Left lung (tissue), 10 donors: ENCODE measurements around the gene ARHGAP40. TPM values are rescaled to one million over a fixed set of nuclear protein-coding genes. Genes with fewer than 3 reads are reported as not detected.
A peak's percentile ranks its signal among the peaks of the same experiment; 100 is the strongest.
"Not testable (repeated sequence)": the region's sequence is repeated elsewhere in the genome, so short reads cannot be mapped to it uniquely, and the experiment has no call there.

Experiments used
- ATAC-seq: fragments of 200-7000 bp; cut with Tn5 transposase; one replicate; pipeline ENCODE4 v1.9.1; 2020; ENCODE audit warnings: moderate library complexity
- DNase-seq, 4 donors: peaks; one replicate each; pipeline ENCODE4 v3.0.0-alpha.2; 2013 to 2020
- H3K27ac ChIP-seq, 2 donors: fragments of 200-600 bp; sonication (generic) in 1 of 2; one replicate each; pipeline versions ENCODE4 v1.5.0 to v1.8.0; 2020 to 2021
- H3K27me3 ChIP-seq, 2 donors: fragments of 200-600 bp; sonication (generic) in 1 of 2; one replicate each; pipeline versions ENCODE4 v1.5.0 to v1.8.0; 2020 to 2021
- H3K36me3 ChIP-seq, 2 donors: fragments of 200-600 bp; sonication (generic) in 1 of 2; one replicate each; pipeline versions ENCODE4 v1.5.0 to v1.8.0; 2020 to 2021
- H3K4me1 ChIP-seq, 2 donors: fragments of 200-600 bp; one replicate each; pipeline ENCODE4 v1.8.0; 2021
- H3K4me3 ChIP-seq, 2 donors: fragments of 200-600 bp; sonication (generic) in 1 of 2; one replicate each; pipeline versions ENCODE4 v1.5.0 to v1.8.0; 2020 to 2021; ENCODE audit warnings: mild to moderate bottlenecking in 1 of 2
- H3K9me3 ChIP-seq, 2 donors: fragments of 200-600 bp; sonication (generic) in 1 of 2; one replicate each; pipeline versions ENCODE4 v1.5.0 to v1.8.0; 2020 to 2021
- intact Hi-C, 2 donors: fragments of 100-400 bp; cut with DNase I; formaldehyde crosslinking; loops; one replicate each; pipeline versions ENCODE4 v1.11.2 to v1.14.2; 2022
- polyA plus RNA-seq, 6 donors: library from polyadenylated mRNA; unstranded; fragments of 120-200 nt; gene quantifications; one replicate each; pipeline ENCODE4 v1.2.1, GENCODE V29; 2013; ENCODE audit not compliant: insufficient read length in 6 of 6
- total RNA-seq, 2 donors: library from RNA; stranded (reverse); fragmentation: NEBNext Ultra II Directional; extraction: Animal tissue kit (Norgen Biotek cat#: 25700); gene quantifications; one replicate each; pipeline ENCODE4 v1.2.1, GENCODE V29; 2021
- TF ChIP-seq, protein P1 (sequence below), 2 donors: fragments of 200-600 bp; sonication (generic) in 1 of 2; IDR thresholded peaks; one replicate each; pipeline versions ENCODE4 v1.5.0 to v1.8.0; 2021; ENCODE audit warnings: antibody characterized with exemption in 2 of 2
- donor health status: DM: no; HTN: yes; CAD: no.
- donor health status: DM: no; HTN: no; CAD: no.

The ARHGAP40 gene
- total and polyA plus RNA-seq, 8 donors, result 0.13 to 0.62 (median 0.44) TPM; not detected in 1

DNA sequence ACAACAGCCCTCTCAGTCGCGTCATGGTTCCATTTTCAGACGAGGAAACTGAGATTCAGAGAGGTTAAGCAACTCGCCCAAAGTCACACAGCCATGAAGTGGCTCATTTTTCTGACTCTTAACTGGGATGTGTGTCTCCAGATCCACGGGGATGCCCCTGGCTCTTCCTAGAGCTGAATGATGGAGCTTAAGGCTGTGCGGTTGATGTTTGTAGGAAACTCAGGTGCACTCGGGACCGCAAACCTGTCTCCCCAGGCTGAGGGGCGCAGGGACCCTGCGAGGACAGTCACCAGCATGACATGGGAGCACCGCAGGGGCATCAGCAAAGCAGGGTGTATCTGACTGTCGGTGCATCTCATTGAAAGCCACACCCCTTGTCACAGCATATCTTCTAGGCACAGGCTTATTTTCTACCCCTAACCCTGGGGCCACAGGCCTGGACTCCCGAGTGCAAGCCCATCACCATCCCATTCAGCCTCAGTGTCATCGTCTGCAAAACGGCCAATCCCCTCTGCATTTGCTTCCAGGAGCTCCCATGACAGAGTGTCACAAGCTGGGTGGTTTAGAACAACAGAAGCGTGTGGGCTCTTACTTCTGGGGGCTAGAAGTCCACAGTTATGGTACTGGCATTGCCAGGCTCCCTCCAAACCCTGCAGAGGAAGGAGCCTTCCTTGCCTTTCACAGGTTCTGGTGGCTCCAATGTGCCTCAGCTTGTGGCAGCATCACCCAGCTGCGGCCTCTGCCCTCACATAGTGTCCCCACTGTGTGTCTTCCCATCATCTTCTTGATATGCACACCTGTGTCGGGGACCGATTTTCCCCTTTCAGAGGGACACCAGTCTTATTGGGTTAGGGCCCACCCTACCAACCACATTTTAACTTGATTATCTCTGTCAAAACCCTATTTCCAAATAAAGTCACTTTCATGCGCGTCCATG is 9.9 kb upstream of the ARHGAP40 start:
- TF ChIP-seq, protein P1, sequence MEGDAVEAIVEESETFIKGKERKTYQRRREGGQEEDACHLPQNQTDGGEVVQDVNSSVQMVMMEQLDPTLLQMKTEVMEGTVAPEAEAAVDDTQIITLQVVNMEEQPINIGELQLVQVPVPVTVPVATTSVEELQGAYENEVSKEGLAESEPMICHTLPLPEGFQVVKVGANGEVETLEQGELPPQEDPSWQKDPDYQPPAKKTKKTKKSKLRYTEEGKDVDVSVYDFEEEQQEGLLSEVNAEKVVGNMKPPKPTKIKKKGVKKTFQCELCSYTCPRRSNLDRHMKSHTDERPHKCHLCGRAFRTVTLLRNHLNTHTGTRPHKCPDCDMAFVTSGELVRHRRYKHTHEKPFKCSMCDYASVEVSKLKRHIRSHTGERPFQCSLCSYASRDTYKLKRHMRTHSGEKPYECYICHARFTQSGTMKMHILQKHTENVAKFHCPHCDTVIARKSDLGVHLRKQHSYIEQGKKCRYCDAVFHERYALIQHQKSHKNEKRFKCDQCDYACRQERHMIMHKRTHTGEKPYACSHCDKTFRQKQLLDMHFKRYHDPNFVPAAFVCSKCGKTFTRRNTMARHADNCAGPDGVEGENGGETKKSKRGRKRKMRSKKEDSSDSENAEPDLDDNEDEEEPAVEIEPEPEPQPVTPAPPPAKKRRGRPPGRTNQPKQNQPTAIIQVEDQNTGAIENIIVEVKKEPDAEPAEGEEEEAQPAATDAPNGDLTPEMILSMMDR (IDR thresholded peaks at IDR 0.05), result no peak

DNA sequence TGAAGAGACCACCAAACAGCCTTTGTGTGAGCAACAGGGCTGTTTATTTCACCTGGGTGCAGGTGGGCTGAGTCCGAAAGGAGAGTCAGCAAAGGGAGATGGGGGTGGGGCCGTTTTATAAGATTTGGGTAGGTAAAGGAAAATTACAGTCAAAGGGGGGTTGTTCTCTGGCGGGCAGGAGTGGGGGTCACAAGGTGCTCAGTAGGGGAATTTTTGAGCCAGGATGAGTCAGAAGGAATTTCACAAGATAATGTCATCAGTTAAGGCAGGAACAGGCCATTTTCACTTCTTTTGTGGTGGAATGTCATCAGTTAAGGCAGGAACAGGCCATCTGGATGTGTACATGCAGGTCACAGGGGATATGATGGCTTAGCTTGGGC is 9.2 kb upstream of the ARHGAP40 start:
- H3K27ac ChIP-seq, H3K27me3 ChIP-seq, ATAC-seq, intact Hi-C loops, H3K36me3 ChIP-seq, H3K9me3 ChIP-seq, H3K4me3 ChIP-seq, DNase-seq, H3K4me1 ChIP-seq: not testable (repeated sequence)

More for the DNA sequence above, 9.9 kb upstream of the ARHGAP40 start:
- no peaks in the 10 kb centered on the region for H3K36me3 ChIP-seq
- H3K9me3 ChIP-seq, result no peaks in the 10 kb centered on the region
- ATAC-seq (no peak), DNase-seq (no peak)
- H3K27me3 ChIP-seq, result peaks cover 0 to 9% of the 10 kb centered on the region in 2 donors
- H3K4me1 ChIP-seq, result no peaks in the 10 kb centered on the region
- H3K4me3 ChIP-seq, result no peak overlapping the region
- intact Hi-C loops, result no loop called here
- H3K27ac ChIP-seq, result no peak overlapping the region

DNA sequence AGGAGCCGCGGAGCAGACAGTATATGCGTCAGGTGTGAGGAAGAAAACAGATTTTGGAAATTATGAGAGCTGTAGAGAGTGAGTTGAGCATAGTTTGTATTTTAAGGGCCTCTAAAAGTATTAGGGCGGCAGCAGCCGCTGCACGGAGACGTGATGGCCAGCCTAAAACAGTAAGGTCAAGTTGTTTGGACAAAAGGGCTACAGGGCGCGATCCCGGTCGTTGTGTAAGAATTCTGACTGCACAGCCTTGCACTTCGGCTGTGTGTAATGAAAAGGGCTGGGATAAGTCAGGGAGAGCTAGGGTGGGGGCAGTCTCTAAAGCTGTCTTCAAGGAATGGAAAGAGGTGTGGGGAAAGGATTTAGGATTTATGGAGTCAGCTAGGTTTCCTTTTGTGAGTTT is 7.3 kb upstream of the ARHGAP40 start:
- H3K4me3 ChIP-seq, H3K27me3 ChIP-seq, H3K36me3 ChIP-seq, H3K4me1 ChIP-seq, ATAC-seq, H3K9me3 ChIP-seq, intact Hi-C loops, DNase-seq, H3K27ac ChIP-seq: not testable (repeated sequence)

DNA sequence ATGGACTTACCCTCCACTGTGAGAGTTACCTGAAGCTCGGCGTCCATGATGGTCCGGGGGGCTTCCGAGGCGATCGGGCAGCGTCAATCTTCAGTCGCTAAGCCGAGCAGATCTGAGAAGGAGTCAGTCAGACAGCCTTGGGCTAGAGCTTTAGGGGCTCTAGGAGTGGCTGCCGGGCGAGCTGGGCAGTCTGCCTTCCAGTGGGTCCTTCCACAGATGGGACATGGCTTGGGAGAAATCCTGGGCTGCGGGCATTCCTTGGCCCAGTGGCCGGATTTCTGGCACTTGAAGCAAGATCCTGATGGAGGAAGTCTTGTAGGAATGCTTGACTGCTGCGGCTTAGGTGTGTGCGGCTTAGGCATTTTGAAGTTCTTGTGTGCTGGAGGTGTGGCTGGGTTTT is 5.7 kb upstream of the ARHGAP40 start:
- ATAC-seq, intact Hi-C loops: not testable (repeated sequence)

DNA sequence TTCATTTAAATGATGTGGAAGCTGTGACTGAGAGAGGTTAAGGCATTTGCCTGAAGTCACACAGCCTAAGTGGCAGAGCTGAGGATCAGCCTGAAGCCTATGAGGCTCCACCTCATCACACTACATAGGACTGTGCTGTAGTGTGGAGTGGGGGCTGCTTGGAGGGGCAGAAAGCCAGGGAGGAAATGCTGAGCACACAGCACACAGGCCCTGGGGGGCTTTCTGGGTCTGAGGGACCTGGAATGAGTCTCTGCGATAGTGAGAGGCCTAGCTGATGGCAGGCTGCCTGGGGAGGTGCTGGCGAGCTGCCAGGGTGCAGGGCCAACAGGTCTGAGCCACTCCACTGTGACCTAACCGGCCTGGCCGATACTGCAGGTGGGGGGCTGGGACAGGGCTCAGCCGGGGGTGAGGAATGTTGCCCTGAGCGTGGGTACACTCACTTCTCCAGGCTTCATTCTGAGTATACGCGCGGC is 2.2 kb upstream of the ARHGAP40 start:
- Histone ChIP-seq H3K4me1 (no peaks in the 10 kb centered on the region), H3K9me3 (no peaks in the 10 kb centered on the region), H3K27me3 (peaks cover 20 to 47% of the 10 kb centered on the region in 2 donors), H3K36me3 (no peaks in the 10 kb centered on the region), H3K4me3 (no peak overlapping the region), H3K27ac (no peak overlapping the region)
- peak; percentile 97 for ATAC-seq
- TF ChIP-seq, protein P1 (IDR thresholded peaks at IDR 0.05), result no peak
- peak; percentile 12 to 90 (median 67) for DNase-seq
- intact Hi-C loops, result no loop called here

More for the DNA sequence above, 5.7 kb upstream of the ARHGAP40 start:
- not testable (repeated sequence) for H3K4me3 ChIP-seq, DNase-seq, H3K27ac ChIP-seq, H3K36me3 ChIP-seq, H3K4me1 ChIP-seq, H3K9me3 ChIP-seq
- H3K27me3 ChIP-seq, result peaks cover 2 to 19% of the 10 kb centered on the region in 2 donors

DNA sequence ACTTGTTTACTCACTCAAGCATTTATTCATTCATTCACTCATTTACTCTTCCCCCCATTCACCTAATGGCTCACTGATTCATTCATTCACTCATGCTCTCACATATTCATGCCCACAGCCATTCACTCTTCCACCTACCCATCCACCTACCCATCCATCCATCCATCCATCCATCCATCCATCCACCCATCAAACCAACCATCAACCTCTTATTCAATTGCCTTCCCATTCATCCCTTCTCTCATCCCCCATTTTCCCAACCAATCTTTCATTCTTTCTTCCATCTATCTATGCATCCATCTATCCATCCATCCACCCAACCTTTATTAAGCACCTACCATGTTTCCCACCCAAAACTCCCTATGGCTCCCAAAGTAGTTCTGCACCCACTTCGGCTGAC is 1.6 kb upstream of the ARHGAP40 start:
- ATAC-seq (no peak), DNase-seq (no peak)
- Histone ChIP-seq H3K9me3 (no peaks in the 10 kb centered on the region), H3K4me3 (no peak overlapping the region), H3K27me3 (peaks cover 20 to 54% of the 10 kb centered on the region in 2 donors), H3K36me3 (no peaks in the 10 kb centered on the region), H3K27ac (no peak overlapping the region), H3K4me1 (no peaks in the 10 kb centered on the region)
- intact Hi-C loops, result no loop called here
- TF ChIP-seq, protein P1 (IDR thresholded peaks at IDR 0.05), result no peak
